H4 (cell line): ENCODE measurements around the gene SLC8A2. TPM values are rescaled to one million over a fixed set of nuclear protein-coding genes. Genes with fewer than 3 reads are reported as not detected.

Source experiments
- DNase-seq: peaks from one replicate; pipeline ENCODE4 v3.0.0-alpha.2; 2015; ENCODE audit warnings: low spot score
- total RNA-seq: library from RNA; depleted of rRNA; stranded (reverse); fragments of >200 nt; shearing (Covaris generic); gene quantifications from 2 replicates; pipeline ENCODE4 v1.2.3, GENCODE V29; 2014

SLC8A2 gene
- total RNA-seq, 1 experiment from 2014 or later, result 0.19 TPM

- DNase-seq, result no peak
These were observed 39.2 kb downstream of the SLC8A2 start for GRCh38 chr19:47432499-47432898.

GRCh38 chr19:47432091-47432490 is 39.6 kb downstream of the SLC8A2 start:
- DNase-seq, result no peak

GRCh38 chr19:47430041-47430802 is 41.5 kb downstream of the SLC8A2 start:
- no peak for DNase-seq

- no peak for DNase-seq
These were observed 42.4 kb downstream of the SLC8A2 start for GRCh38 chr19:47429140-47429793.

GRCh38 chr19:47428177-47428894 is 43.4 kb downstream of the SLC8A2 start:
- peak; percentile 100 for DNase-seq

- peak; percentile 78 for DNase-seq
These were observed 44.2 kb downstream of the SLC8A2 start for GRCh38 chr19:47427241-47428176.

GRCh38 chr19:47423203-47423882 is 48.4 kb downstream of the SLC8A2 start:
- no peak for DNase-seq

- no peak for DNase-seq
These were observed 49.1 kb downstream of the SLC8A2 start for GRCh38 chr19:47422417-47423163.

GRCh38 chr19:47421844-47422395 is 49.8 kb downstream of the SLC8A2 start:
- no peak for DNase-seq

- no peak for DNase-seq
These were observed 50.4 kb downstream of the SLC8A2 start for GRCh38 chr19:47421244-47421786.

- DNase-seq, result no peak
These were observed 51.9 kb downstream of the SLC8A2 start for GRCh38 chr19:47419789-47420188.

GRCh38 chr19:47419030-47419783 is 52.5 kb downstream of the SLC8A2 start, which contains the start of gene MEIS3:
TSS of gene MEIS3 (minus strand) at chr19:47419527. CDS start at chr19:47419081, 446 bp downstream.
- DNase-seq, result no peak

GRCh38 chr19:47418692-47419029 is 53.0 kb downstream of the SLC8A2 start:
- no peak for DNase-seq

GRCh38 chr19:47417746-47418691 is 53.7 kb downstream of the SLC8A2 start:
- DNase-seq, result no peak

- no peak for DNase-seq
These were observed 54.5 kb downstream of the SLC8A2 start for GRCh38 chr19:47417107-47417745.

GRCh38 chr19:47416643-47416985 is 55.1 kb downstream of the SLC8A2 start:
- no peak for DNase-seq

GRCh38 chr19:47415953-47416642 is 55.6 kb downstream of the SLC8A2 start:
- DNase-seq, result no peak
